NB4 (cell line): ENCODE data around the gene ADCYAP1R1.

Experiments used
- CTCF ChIP-seq: IDR thresholded peaks from one replicate; pipeline ENCODE4 v1.5.1; 2012; ENCODE audit warnings: low read depth, low read length
- MAX ChIP-seq: IDR thresholded peaks from 2 replicates; pipeline ENCODE4 v1.6.1; 2011; ENCODE audit warnings: low read depth, low read length
- POLR2A ChIP-seq: IDR thresholded peaks from 2 replicates; pipeline ENCODE4 v1.6.1; 2011; ENCODE audit warnings: mild to moderate bottlenecking; ENCODE audit not compliant: insufficient read length; ENCODE audit errors: extremely low read depth

- no peak for TF ChIP-seq POLR2A
- TF ChIP-seq CTCF, result no peak
- no peak for TF ChIP-seq MAX
These were observed 43.4 kb downstream of the ADCYAP1R1 start for GRCh38 chr7:31095286-31096197.
